ENCODE data around the gene NNMT.

DNA sequence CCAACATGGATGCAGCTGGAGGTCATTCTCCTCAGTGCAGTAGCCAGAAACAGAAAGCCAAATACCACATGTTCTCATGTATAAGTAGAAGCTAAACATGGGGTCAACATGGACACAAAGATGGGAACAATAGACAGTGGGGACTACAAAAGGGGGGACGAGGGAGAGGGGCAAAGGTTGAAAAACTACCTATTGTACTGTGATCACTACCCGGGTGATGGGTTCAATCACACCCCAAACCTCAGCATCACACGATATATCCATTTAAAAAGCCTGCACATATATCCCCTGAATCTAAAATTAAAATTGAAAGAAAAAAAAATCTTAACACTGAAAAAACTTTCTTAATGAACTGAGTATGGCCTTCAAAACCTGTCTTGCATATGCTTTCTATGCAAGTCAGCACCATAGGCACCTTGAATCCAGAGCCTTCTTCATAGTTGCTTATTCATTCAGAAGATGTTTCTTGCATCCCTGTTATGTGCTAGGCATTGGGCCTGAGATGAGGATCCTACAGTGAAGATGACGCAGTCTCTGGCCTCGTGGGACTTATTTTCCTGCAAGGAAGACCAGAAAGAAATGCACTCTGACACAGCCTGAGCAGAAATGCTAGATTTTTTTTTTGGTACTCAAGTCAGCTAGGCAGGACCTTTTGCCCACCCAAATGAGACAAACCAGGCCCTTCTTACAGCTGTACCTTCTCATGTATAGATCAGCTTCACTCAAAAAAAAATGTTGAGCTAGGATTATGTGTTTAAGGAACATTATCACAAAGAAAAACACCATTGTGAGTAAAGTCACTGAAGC, 21.0 kb downstream of the NNMT start:
- TF ChIP-seq, protein P1, sequence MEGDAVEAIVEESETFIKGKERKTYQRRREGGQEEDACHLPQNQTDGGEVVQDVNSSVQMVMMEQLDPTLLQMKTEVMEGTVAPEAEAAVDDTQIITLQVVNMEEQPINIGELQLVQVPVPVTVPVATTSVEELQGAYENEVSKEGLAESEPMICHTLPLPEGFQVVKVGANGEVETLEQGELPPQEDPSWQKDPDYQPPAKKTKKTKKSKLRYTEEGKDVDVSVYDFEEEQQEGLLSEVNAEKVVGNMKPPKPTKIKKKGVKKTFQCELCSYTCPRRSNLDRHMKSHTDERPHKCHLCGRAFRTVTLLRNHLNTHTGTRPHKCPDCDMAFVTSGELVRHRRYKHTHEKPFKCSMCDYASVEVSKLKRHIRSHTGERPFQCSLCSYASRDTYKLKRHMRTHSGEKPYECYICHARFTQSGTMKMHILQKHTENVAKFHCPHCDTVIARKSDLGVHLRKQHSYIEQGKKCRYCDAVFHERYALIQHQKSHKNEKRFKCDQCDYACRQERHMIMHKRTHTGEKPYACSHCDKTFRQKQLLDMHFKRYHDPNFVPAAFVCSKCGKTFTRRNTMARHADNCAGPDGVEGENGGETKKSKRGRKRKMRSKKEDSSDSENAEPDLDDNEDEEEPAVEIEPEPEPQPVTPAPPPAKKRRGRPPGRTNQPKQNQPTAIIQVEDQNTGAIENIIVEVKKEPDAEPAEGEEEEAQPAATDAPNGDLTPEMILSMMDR (conservative IDR thresholded peaks at IDR 0.05; ENCODE audit: low read length) = no peak
- no peak for TF ChIP-seq EZH2phosphoT487 (IDR thresholded peaks at IDR 0.05; ENCODE audit: borderline replicate concordance, low read depth, low read length)
